ENCODE data around the gene GREB1.

The GREB1 gene

GRCh38 chr2:11669454-11670291 is 135.8 kb downstream of the GREB1 start, which contains the start of gene NTSR2:
TSS of gene NTSR2 (minus strand) at chr2:11670195. CDS start at chr2:11670129, 66 bp downstream.
- no peak for DNase-seq

DNA sequence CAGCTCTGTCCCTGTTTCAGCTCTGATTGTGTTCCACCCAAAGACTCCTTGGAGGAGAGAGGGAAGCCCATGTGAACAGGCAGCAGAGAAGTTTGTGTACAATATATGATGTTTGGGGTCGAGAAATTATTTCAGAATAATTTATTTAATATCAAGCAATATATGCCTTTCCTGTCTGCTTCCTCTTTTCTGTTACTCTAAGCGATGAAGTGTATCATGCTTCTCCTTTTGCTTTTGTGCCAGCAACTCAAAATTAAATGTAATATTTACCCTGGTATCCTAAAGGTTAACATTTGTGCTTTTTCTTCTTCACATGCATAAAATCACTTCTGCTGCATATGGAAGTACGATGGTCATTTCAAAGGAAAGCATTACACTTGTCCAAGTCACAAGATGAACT is 138.6 kb downstream of the GREB1 start:
- no peak for DNase-seq

DNA sequence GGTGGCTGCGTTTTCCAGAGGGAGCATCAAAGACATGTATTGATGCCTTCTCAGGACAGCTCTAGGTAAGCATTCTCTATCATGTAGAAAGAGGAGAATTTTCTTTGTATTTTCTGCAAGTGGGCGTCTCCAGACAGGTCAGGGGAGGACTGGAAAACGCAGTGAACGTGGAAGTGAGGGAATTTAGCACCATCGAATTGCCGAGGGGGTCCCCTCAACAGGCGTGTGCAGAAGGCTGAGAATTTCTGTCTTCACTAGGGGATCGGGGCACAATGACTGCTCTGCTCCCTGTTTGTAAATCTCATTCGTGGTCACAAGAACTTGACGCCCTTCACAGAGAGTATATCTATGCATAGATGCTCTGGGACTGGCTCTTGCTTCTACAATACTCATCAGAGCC is 141.1 kb downstream of the GREB1 start:
- DNase-seq: no peak

GRCh38 chr2:11675423-11676112 is 141.7 kb downstream of the GREB1 start:
- no peak for DNase-seq

DNA sequence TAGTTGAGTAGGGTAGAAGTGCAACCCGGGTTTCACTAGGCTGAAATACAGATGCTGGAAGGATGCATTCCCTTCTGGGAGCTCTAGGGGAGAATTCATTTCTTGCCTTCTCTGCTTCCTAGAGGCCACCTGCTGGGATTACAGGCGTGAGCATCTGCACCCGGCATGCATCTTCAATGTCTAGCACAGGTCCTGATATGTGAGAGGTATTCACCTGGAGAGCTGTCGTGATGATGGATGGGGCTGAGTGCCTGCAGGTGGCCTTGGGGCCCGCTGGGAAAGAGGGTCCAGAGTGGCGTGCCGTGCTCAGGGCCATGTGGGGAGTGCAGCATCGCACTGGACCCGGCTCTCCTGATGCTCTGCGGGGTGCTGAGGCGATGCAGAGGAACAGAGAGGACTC is 142.8 kb downstream of the GREB1 start:
- no peak for DNase-seq

GRCh38 chr2:11677136-11678055 is 143.6 kb downstream of the GREB1 start:
- no peak for DNase-seq

DNA sequence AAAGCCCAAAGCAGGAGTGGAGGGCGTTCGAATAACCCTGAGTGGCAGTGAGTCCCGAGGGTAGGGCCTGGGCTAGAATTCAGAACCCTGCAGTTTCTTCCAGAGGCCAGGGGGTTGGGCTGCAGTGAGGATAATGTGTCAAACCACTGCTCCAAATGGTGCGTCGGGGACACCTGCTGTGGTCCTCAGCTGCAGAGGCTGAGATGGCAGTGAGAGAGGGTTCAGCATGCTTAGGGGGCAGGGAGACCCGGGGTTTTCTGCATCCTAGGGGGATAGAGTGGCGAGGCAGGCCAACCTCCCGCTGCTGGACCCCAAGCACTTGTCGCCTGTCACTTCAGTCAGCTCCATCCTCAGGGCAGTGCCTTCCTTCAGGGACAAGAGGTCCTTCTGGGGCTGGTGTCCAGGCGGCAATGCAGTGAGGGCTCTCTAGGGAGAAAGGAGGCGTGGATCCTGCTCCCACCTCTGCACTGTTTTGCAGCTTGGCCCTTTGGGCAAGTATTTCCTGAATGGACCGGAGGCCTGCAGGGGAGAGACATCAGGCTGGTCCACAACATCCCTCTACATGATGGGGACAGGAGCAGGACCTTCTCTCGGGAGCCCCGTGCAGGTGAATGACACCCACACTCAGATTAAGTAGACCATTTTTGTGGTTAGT is 144.6 kb downstream of the GREB1 start:
- no peak for DNase-seq

DNA sequence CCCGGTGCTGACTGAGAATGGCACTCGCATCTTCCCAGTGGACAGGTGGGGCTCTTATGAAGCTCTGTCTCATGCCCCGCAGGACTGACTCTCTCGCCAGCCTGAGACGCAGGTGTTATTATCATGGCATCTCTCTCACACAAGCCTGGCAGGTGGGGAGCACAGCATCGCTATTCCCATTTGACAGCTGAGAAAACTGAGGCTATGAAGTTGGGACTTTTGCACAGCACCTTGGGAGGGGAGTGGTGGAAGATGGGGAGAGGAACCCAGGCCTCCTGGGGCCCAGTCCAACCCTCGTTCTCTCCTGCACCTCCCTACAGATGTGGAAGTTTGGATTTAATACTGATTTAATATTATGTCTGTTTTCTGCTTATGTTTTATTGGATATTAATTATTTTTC is 145.2 kb downstream of the GREB1 start:
- no peak for DNase-seq

DNA sequence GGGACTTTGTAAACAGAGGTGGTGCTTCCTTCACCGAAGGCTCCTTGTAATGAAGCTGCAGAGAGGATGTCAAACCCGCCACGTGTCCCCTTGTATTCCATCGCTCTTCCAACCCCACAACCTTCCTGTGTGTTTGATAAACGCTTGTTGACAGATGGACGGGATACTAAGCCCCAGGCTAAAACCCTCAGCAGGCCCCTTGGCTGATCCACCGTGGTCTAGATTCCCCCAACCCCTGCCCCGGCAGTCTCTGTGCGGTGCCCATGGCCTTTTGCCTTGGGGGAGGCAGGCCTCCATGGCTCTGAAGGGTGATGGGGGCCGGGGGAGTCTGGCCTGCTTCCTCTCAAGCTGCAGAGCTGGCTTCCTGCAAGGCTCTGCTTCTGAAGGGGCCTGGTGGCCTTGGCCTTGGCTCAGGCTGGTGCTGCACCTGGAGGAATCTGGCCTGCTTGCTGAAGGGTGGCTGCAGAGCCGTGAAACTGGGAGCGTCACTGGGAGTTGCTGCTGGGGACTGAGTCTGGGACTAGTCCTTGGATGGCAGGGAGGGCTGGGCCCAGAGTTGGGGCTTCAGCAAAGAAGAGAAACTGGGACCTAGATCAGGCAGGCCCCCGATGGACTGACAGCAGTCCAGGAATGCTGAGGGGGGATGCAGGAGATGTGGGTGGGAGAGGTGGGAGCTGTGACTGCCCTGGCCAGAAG is 145.8 kb downstream of the GREB1 start:
- DNase-seq: no peak

DNA sequence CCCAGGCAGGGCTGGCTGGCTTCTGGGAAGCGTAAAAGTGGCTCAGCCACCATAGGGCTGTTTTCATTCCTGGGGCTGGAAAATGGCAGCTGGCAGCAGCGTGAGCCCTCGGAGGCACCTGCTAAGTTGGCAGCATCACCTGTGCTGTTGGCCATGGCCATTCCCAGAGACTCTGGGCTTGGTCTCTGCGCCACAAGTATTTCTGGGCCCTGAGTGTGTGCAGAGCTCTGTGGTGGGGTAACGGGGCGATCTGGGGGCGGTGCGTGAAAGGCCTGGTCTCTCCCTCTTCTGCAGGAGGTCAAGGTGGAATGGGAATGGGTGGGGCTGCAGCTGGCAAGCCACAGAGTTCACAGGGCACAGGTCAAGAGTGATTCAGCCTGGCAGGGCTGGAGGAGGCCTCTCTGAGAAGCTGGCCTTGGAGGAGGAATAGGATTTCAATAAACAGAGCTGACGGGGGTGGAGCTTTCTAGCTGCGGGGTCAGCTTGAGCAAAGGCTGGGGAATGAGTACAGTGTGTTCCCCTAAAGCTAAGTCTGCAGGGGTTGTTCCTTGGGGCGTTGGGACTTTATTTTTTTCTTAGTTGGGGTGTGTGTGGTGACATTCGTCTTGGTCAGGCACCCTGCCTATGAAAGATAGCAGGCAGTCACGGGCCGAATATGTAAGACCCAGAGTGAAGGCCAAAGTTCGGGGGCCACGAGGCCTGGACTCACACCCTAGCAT is 146.5 kb downstream of the GREB1 start:
- DNase-seq: no peak

DNA sequence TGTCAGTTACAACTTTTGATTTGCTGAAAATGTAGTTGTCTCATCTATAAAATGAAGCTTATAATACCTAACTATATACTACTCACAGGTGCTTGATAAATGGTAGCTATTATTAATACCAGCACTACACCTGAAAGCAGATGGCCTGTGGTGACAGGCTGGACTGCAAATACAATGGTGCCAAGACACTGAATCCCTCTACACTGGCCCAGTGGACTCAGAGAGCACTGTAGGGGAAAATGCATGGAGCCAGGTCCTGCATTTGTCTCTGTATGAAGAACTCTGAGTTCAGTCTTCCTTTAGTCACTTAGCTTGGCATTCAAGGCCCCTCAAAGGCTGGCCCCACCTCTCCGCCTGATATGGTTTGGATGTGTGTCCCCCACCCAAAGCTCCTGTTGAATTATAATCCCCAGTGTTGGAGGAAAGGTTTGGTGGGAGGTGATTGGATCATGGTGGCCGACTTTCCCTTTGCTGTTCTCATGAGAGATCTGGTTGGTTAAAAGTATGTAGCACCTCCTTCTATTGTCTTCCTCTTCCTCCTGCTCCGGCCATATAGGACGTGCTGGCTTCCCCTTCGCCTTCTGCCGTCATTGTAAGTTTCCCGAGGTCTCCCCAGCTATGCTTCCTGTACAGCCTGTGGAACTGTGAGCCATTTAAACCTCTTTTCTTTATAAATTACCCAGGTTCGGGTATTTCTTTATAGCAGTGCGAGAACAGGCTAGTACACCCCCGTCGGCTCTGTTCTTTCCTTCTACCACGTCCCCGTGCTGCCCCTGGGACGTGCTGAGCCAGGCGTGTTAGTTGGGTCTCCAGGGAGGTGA is 147.3 kb downstream of the GREB1 start:
- DNase-seq: no peak

- DNase-seq: no peak
Measured at GRCh38 chr2:11681722-11682589, 148.1 kb downstream of the GREB1 start.

DNA sequence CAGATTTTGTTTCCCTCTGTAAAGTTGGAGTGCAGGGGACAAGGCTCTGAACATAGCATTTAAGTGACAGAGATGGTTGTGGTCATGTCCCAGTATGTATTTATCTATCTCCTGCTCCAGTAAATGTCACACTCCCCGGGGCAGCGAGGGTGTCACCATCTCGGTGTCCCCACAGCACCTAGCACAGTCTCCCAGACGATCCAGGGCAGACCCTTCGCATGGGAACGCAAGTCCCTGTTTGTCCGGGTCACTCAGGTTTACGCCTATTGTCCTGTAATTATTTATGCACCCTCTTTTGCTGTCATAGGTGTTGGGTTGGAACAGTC is 148.7 kb downstream of the GREB1 start:
- DNase-seq: no peak

DNA sequence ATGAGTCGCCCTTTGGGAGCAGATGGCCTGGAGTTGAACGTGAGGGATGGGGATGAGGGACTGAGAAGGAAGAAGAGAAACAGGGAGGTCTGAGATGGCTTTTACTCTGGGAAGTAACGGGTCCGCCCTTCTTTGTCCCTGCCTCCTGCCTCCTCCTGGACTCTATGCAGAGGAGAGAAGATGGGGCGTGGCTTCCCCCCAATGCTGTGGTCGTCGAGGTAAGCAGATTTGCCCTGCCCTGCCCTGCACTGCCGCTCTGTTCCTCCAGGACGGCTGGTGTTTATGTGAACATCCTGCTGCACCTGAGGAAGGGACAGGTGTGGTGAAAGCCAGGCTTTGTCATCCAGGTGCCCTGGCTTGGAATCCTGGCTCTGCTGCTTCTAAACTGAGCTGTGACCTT is 149.6 kb downstream of the GREB1 start:
- DNase-seq: no peak

DNA sequence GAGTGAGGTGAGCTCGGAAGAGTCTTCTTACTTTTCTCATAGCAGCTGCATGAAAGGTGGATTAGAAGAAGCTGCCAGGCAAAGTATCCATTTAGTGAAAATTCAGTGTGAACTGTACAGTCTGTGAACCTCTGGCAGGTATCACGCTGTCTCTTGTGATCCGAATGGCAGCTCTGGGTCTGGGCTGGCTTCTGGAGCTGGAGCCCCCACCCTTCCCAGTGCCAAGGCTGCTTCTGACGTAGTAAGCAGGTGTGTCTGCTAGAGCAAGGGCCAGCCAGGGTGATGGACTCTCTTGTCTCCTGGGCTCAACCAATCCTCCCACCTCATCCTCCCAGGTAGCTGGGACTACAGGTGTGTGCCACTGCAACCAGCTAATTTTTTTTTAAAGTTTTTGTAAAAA is 150.1 kb downstream of the GREB1 start:
- no peak for DNase-seq

DNA sequence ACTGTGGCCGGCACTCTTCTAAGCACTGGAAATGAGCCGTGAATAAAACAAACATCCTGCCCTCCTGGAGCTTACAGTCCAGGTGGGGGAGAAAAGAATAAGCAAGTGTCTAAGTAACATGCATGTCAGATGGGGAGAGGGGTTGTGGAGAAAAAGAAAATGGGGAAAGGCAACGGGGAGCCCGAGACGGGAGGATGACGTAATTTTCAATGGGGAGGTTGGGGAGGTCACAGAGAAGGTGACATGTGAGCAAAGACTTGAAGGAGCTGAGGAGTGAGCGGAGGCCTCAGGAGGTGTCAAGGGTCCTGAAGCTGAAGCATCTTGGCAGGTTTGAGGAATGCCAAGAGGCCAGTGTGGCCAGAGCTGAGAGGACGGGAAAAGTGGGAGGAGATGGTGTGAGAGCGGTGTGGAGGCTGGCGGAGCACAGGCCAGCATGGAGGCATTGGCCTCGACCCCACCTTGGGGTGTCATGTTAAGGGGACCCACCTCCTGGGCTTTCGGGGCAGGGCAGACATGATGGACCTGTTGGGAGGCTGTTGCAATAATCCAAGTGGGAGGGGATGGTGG is 151.1 kb downstream of the GREB1 start:
- no peak for DNase-seq

DNA sequence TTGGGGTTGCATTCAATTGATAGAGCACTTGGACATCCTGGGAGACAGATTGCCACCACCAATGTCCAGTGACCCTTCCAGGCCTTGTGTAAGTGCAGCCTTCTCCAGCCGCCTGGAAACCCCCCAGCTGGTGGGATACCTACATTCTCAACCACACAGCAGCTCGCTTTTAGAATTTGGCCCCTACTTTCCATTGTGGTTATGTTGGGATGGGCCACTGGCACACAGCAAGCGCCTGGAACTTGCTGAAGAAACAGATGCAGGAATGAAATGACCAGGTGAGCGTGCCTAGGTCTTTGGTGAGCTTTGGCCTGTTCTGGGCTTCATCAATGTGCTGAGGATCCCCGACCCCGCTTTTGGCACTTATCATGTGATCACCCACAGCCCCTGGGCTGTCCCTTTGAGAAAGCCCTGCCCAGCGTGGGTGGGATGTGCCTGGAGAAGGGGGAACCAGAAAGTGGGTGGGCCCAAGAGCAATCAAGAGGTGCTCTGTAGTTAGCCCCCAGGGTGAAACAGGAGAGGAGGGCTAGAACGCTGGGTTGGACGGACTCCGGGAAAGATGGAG is 152.1 kb downstream of the GREB1 start:
- no peak for DNase-seq

- DNase-seq: no peak
Measured at GRCh38 chr2:11687736-11688135, 153.9 kb downstream of the GREB1 start.

Measured in DMS 273 treated with DMSO at 0.1 percent for 48 hours (cell line).